OCI-LY1 (cell line): Measurements from ENCODE around the gene MOSMO.

Source experiments
- EZH2 ChIP-seq: fragments of 200-600 bp; sonication (generic), shearing (Covaris generic); IDR thresholded peaks from 2 replicates; pipeline ENCODE4 v1.8.0; 2017; ENCODE audit warnings: borderline replicate concordance, mixed run types, mild to moderate bottlenecking, antibody characterized with exemption, low read length, moderate library complexity, mixed read lengths
- TF ChIP-seq, protein P1 (sequence below): fragments of 200-600 bp; sonication (generic), shearing (Covaris generic); IDR thresholded peaks from 2 replicates; pipeline ENCODE4 v1.5.1; 2017; ENCODE audit warnings: mild to moderate bottlenecking, antibody characterized with exemption, low read length, moderate library complexity, mixed read lengths

DNA sequence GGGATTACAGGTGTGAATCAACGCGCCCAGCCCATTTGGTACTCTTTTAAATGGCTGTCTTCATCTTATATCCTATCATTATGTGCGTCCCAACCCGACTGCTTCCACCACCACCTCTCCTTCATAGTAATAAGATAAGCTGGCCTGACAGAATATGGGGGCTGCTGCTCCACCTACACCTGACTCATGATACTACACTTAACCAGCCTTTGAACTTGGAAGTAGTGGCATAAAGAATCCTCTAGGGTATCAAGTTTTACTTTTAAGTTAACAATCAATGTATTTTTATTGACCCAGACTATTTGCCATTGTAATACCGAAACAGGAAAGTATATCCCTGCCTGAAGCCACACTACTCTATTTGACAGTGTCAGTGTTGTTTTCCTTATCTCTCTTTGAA, 25.8 kb upstream of the MOSMO start:
- TF ChIP-seq, protein P1, sequence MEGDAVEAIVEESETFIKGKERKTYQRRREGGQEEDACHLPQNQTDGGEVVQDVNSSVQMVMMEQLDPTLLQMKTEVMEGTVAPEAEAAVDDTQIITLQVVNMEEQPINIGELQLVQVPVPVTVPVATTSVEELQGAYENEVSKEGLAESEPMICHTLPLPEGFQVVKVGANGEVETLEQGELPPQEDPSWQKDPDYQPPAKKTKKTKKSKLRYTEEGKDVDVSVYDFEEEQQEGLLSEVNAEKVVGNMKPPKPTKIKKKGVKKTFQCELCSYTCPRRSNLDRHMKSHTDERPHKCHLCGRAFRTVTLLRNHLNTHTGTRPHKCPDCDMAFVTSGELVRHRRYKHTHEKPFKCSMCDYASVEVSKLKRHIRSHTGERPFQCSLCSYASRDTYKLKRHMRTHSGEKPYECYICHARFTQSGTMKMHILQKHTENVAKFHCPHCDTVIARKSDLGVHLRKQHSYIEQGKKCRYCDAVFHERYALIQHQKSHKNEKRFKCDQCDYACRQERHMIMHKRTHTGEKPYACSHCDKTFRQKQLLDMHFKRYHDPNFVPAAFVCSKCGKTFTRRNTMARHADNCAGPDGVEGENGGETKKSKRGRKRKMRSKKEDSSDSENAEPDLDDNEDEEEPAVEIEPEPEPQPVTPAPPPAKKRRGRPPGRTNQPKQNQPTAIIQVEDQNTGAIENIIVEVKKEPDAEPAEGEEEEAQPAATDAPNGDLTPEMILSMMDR: no peak
- TF ChIP-seq EZH2: no peak
